Activated CD4-positive, alpha-beta T cell treated with anti-CD3 and anti-CD28 coated beads for 4 hours (primary cell): ENCODE results near the gene HOXA2.

Experiments
- DNase-seq, 2 donors: peaks; one replicate each; pipeline ENCODE4 v3.0.0-alpha.2; 2020

The HOXA2 gene

GRCh38 chr7:27124902-27125689 lies 22.6 kb upstream of the HOXA2 start:
- no peak for DNase-seq

DNA sequence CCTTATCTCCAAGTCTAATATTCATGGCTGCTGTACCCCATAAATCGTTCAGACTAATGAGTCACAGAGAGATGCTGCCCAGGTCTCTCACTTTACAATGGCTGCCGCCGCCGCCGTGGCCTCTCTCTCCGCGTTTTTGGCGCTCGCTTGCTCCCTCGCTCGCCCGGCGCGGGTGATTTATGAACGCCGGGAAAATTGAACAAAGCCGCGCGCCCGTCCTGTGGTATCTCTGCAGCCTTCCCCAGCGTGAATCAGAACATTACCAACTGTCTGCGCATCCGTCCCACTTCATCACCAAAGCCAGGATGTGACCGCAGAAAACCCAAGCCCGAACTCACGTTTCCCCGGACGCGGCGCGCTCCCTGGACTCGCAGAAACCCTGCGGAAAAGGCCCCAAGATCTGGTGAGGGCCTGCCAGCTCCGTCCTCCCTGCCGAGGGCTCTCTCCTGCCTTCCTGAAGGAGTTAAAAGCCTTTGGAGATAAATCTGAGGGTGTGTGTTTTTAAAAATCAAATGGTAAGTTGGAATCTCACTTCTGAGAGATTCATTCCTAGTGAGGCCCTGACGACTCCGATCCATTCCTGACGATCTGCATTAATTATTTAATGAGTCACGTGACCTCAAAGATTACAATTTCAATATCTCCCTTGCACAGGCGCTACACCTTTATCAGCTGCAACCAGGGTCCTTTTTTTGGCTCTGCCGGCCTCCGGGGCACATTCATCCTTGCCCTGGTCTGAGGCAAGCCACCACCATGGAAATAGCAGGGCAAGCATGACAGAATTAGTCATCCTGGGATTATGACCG lies 21.8 kb upstream of the HOXA2 start:
- no peak for DNase-seq

DNA sequence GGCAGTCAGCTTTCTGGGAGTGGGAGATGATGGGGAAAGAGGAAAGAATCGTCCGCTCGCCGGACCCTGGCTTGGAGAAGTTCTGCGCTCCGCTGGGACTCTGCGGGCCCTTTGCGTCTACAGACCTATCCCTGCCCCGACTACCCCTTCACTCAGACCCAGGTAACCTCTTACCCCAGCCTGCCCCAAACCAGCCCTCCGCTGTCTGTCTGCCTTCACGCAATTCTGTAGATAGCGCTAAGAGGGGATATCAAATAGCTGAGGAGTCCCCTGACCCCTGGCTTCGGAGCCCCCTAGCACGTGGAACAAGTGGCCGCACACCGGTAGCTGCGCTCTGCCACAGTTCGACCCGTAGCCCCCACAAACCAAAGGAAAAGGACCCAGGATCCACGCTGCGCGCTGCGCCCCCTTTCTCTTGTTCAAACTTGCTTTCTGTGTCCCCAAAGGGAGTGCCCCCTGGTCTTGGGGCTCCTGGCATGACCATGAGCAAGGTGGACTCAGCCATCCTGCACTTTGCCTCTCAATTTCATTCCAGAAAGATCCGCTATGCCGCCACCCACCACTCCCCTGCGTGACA lies 21.1 kb upstream of the HOXA2 start:
- DNase-seq = no peak

GRCh38 chr7:27123007-27123476 lies 20.6 kb upstream of the HOXA2 start:
- no peak for DNase-seq

- no peak for DNase-seq
Observed at GRCh38 chr7:27122077-27122910, 19.8 kb upstream of the HOXA2 start.

DNA sequence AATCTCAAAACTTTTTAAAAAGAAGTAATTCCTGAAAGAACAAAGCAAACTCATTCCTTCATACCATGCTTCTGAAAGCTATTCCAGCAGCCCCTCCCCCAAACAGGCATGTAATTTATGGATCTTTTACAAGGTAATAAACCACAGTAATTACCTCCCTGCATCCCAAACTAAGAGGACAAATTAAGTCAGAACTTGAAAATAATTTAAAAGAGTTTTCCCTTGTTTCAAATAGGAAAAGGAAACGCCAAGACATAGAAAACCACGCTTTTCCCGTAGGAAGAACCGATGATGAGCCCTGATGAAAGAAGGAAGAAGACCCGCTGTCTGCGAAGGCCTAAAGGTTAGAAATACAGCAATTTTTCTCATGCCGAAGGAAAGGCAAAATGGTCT lies 19.2 kb upstream of the HOXA2 start:
- no peak for DNase-seq

DNA sequence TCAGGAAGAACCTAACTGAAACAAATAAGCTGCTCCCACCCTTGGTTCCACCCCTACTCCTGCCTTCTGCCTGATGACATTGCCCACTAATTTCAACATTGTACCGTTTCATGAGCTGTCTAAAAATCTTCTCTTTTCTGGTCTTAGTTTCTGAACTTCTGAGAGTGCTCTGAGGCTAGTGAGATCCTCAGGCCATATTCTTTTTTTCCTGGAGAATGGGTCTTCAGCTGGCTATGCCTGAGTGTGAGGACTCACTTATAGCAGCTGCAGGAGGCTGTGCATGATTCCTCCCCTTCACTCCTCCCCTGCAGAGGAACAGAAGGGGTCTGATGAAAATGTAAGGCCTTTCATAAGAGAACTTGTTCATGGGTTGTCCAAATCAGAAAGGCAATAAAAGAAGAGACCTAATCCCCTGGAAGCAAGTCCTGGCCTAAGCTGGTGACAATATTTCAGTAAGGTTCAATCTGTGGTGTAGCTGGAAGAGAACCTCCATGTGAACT lies 17.0 kb upstream of the HOXA2 start:
- no peak for DNase-seq

- no peak for DNase-seq
Observed at GRCh38 chr7:27118580-27118979, 16.1 kb upstream of the HOXA2 start.

- no peak for DNase-seq
Observed at GRCh38 chr7:27117887-27118491, 15.5 kb upstream of the HOXA2 start.

DNA sequence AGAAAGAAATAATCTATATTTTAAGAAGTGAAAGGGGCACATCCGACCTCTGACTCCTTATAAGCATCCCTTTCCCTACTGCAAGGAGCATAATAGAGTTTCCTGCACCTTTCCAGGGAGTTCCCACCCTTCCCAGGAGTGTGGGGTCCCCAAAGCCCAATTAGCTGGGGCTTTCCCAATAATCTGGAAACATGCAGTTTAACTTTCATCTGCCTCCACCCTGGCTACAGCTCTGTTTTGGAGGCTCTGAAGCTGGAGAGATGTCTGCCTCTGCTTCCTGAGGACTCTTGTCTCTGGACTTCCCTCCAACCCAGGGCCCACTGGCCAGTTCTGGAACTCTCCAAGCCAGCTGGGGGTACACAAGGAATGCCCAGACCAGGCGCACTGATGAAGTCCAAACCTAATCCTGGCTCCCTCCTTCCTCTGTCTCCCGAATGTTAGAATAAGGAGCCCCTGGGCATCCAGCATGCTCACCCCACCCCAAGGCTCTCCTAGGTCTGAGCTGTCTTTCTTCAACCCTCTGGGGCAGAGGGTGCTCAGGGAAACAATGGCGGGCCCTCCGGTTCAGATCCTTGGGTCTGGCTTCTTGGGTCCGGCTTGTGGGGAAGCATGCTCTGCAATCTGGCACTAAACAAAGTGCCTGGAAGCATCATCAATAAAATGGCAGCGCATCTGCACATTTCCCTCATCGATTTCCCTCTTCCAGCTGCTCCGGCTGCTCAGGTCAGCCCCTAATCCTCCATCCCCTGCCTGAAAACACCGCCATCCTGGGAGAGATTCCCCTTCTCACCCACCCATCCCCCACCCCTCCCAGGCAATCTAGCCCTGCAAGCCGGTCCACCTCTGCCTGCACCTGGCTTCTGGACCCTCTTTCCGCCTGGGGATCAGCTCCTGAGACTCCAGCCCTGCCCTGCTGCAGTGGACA lies 14.7 kb upstream of the HOXA2 start:
- DNase-seq = no peak

- no peak for DNase-seq
Observed at GRCh38 chr7:27116031-27116961, 13.8 kb upstream of the HOXA2 start.

GRCh38 chr7:27115221-27116026 lies 12.9 kb upstream of the HOXA2 start:
- no peak for DNase-seq

DNA sequence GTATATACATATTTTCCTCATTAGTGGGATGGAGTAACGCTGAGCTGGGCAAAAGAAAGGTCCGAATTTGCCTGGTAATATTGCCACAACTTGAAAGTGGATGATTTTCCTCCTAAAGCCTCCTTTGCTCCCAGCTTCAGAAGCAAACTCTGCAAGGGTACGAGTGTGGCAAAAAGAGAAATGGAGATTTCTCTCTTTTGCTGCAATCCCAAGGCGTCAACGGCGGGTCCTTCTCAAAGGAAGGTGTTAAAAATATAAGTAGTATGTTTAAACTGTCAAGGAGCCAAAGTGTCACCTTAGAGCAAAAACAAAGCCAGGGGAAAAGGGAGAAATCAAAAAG lies 12.4 kb upstream of the HOXA2 start:
- no peak for DNase-seq

- DNase-seq = no peak
Observed at GRCh38 chr7:27113991-27114769, 11.7 kb upstream of the HOXA2 start.

- no peak for DNase-seq
Observed at GRCh38 chr7:27112955-27113949, 10.8 kb upstream of the HOXA2 start.

- DNase-seq = no peak
Observed at GRCh38 chr7:27112361-27112760, 9.9 kb upstream of the HOXA2 start.

DNA sequence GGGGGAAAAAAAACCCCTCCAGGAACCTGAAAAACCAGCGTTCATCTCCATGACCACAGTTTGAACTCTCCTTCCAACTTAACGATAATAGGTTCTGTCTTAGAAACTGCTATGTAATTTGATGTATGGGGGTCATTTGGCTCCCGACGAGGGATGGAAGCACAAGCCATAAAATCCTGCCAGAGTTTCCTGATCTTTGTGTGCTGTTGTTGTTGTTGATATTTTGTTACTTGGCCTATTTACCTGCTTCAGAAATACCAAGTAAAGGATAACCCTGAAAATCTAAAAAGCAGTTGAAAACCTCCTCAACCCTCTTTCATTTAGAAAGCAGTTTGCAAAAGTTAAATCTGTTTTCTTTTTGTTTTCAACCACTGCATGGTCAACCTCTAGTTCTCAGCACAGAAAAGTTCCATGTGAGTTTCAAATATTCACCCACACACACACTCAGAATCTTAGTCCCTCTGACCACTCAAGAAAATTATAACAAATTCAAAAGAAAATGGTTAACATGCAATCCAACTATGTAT lies 9.3 kb upstream of the HOXA2 start:
- no peak for DNase-seq
